Measurements from ENCODE around the gene CCDC78. TPM values are rescaled to one million over a fixed set of nuclear protein-coding genes. Genes with fewer than 3 reads are reported as not detected.

Gene CCDC78
- total and polyA plus RNA-seq, 5 donors from 2014 or later, result 0.37 to 2.5 (median 0.45) TPM

DNA sequence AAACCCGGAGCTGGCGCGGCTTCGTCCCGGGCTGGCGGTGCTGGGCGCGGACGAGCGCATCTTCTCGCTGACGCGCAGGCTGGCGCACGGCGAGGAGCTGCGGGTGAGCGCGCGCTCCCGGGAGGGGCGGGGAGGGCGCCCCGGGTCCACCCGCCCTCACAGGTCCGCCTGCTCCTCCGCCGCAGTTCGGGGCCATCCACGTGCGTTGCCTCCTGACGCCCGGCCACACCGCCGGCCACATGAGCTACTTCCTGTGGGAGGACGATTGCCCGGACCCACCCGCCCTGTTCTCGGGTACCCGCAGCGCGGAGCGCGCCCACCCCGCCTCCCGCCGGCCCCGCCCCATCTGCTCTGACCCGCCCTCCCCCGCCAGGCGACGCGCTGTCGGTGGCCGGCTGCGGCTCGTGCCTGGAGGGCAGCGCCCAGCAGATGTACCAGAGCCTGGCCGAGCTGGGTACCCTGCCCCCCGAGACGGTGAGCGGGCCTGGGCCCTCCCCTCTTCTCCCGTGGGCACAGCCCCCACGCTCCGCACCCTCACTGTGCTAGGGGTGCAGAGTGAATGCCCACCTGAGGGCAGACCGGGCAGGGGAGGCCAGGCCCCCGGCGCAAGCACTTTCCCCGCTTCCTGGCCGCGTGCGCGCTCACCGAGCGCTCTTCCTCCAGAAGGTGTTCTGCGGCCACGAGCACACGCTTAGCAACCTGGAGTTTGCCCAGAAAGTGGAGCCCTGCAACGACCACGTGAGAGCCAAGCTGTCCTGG, 2.1 kb upstream of the CCDC78 start:
- peak overlapping the region; percentile 33 for H3K27ac ChIP-seq (ENCODE audit: insufficient read depth, low read length, poor library complexity, severe bottlenecking)
- H3K27me3 Mint-ChIP-seq, result no peaks in the 10 kb centered on the region

DNA sequence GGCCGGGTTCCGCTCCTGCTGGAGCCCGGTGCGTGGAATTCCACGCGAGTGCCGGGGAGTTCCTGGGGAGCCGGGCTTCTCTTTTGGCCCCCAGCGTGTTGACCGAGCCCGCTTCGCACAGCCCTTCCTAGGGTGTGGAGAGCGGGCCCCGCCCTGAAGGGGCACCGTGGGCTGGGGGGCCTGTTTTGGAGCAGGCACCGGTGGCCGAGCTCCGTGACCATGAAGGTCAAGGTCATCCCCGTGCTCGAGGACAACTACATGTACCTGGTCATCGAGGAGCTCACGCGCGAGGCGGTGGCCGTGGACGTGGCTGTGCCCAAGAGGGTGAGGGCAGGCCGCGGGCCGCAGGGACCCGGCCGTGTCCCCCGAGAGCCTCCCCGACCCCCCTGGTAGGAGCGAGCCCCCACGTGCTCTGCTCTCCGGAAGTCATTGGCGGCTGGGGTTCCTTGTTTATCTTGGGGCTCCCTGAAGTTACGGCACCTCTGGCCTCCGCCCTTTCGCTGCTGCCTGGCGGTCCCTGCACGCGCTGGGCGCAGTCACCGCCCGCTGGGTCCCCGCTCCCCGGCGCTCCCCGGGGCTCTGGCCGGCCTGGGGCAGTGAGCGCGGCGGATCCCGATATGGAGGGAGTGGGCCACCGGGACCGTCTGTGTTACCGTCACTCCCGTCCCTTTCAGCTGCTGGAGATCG, 1.2 kb upstream of the CCDC78 start:
- peak in 1 of 3 donors; percentile 59 for DNase-seq
- H3K27ac Mint-ChIP-seq, result no peak overlapping the region

More for the DNA sequence above, 2.1 kb upstream of the CCDC78 start:
- H3K9me3 Mint-ChIP-seq, result no peaks in the 10 kb centered on the region
- H3K4me1 Mint-ChIP-seq, result peaks cover 0 to 12% (median 0%) of the 10 kb centered on the region in 4 donors
- H3K4me3 Mint-ChIP-seq, result peak overlapping the region in 2 of 4 donors; percentile 62 to 69
- Histone ChIP-seq H3K27me3 (ENCODE audit: control insufficient read depth, insufficient read depth, low read length) (no peaks in the 10 kb centered on the region), H3K4me1 (ENCODE audit: control insufficient read depth, insufficient read depth, low read length, poor library complexity, severe bottlenecking) (peaks cover 20% of the 10 kb centered on the region), H3K4me3 (ENCODE audit: low read depth, low read length) (no peak overlapping the region), H3K36me3 (ENCODE audit: control insufficient read depth, insufficient read depth, low read length) (peaks cover 2% of the 10 kb centered on the region), H3K9me3 (ENCODE audit: control insufficient read depth in 2 of 2, low read length in 2 of 2) (no peaks in the 10 kb centered on the region)
- ATAC-seq (ENCODE audit: low read depth in 2 of 2), result peak; percentile 54 to 57
- H3K36me3 Mint-ChIP-seq, result no peaks in the 10 kb centered on the region
- peak overlapping the region in 1 of 3 donors; percentile 38 for H3K27ac Mint-ChIP-seq
- DNase-seq, result peak; percentile 61 to 70 (median 65)

DNA sequence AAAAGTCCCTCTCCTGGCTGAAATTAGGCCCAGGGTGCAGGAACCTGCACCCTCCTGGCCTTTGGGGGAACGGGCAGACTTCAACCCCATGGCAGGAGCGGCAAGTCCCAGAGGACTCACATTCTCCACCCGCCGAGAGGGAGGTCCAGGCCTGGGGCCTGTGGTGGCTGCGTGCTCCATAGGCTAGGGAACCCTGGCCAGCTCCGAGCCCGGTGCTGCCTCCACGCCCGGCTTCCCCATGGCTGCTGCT, 130 bp downstream of the CCDC78 start:
- Mint-ChIP-seq H3K4me3 (peak overlapping the region in 2 of 4 donors; percentile 76), H3K27me3 (no peaks in the 10 kb centered on the region), H3K9me3 (no peaks in the 10 kb centered on the region), H3K36me3 (no peaks in the 10 kb centered on the region), H3K27ac (no peak overlapping the region), H3K4me1 (peaks cover 0 to 23% (median 0%) of the 10 kb centered on the region in 4 donors)
- no peak for DNase-seq
- Histone ChIP-seq H3K27ac (ENCODE audit: insufficient read depth, low read length, poor library complexity, severe bottlenecking) (peak overlapping the region; percentile 51), H3K9me3 (ENCODE audit: control insufficient read depth in 2 of 2, low read length in 2 of 2) (no peaks in the 10 kb centered on the region), H3K36me3 (ENCODE audit: control insufficient read depth, insufficient read depth, low read length) (no peaks in the 10 kb centered on the region), H3K4me3 (ENCODE audit: low read depth, low read length) (no peak overlapping the region), H3K4me1 (ENCODE audit: control insufficient read depth, insufficient read depth, low read length, poor library complexity, severe bottlenecking) (peaks cover 40% of the 10 kb centered on the region), H3K27me3 (ENCODE audit: control insufficient read depth, insufficient read depth, low read length) (no peaks in the 10 kb centered on the region)
- ATAC-seq (ENCODE audit: low read depth in 2 of 2), result no peak

More for the DNA sequence above, 1.2 kb upstream of the CCDC78 start:
- no peaks in the 10 kb centered on the region for H3K27me3 Mint-ChIP-seq
- peak overlapping the region; percentile 38 to 48 (median 46) for H3K4me3 Mint-ChIP-seq
- H3K9me3 Mint-ChIP-seq, result no peaks in the 10 kb centered on the region
- H3K4me1 ChIP-seq (ENCODE audit: control insufficient read depth, insufficient read depth, low read length, poor library complexity, severe bottlenecking), result peaks cover 27% of the 10 kb centered on the region
- H3K36me3 Mint-ChIP-seq, result no peaks in the 10 kb centered on the region
- H3K36me3 ChIP-seq (ENCODE audit: control insufficient read depth, insufficient read depth, low read length), result peaks cover 2% of the 10 kb centered on the region
- peak overlapping the region; percentile 71 for H3K27ac ChIP-seq (ENCODE audit: insufficient read depth, low read length, poor library complexity, severe bottlenecking)
- no peaks in the 10 kb centered on the region for H3K9me3 ChIP-seq (ENCODE audit: control insufficient read depth in 2 of 2, low read length in 2 of 2)
- H3K4me1 Mint-ChIP-seq, result peaks cover 0 to 17% (median 0%) of the 10 kb centered on the region in 4 donors
- H3K27me3 ChIP-seq (ENCODE audit: control insufficient read depth, insufficient read depth, low read length), result no peaks in the 10 kb centered on the region
- ATAC-seq (ENCODE audit: low read depth in 2 of 2), result peak in 1 of 2 donors; percentile 6
- H3K4me3 ChIP-seq (ENCODE audit: low read depth, low read length), result peak overlapping the region; percentile 11

DNA sequence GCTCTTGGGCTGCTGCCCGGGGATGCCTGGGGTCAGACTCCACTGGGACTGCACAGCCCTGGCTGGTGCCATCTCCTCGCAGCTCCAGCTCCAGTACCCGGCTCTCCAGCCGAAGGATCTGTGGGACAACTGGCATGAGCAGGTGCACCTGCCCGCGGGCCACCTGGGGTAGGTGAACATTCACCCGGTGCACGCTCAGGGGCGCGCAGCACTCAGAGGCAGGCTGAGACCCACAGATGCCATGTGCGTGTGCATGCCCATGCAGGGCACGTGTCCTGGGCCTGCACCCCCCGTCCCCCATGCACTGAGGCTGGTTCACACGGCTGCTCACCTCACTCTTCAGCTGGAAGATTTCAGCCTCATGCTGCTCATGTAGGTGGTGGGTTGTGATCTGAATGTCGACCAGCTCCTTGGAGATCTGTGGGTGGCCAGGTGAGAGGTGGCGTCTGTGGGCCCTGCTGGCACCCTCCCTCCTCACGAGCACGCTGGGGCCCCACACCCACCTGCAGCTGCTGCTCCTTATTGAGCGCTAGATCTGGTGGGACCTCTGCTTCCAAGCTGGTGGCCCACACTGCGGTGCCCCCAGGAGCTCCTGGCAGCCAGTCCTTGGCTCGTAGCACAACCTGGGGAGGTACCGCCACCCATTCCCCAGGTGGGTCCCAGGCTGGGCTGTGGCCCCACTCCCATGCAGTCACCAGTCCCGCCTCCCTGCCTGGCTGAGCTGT, 618 bp downstream of the CCDC78 start:
- no peak for ATAC-seq (ENCODE audit: low read depth in 2 of 2)
- no peaks in the 10 kb centered on the region for H3K36me3 Mint-ChIP-seq
- peaks cover 0 to 23% (median 0%) of the 10 kb centered on the region in 4 donors for H3K4me1 Mint-ChIP-seq
- Histone ChIP-seq H3K27me3 (ENCODE audit: control insufficient read depth, insufficient read depth, low read length) (no peaks in the 10 kb centered on the region), H3K27ac (ENCODE audit: insufficient read depth, low read length, poor library complexity, severe bottlenecking) (no peak overlapping the region), H3K36me3 (ENCODE audit: control insufficient read depth, insufficient read depth, low read length) (no peaks in the 10 kb centered on the region), H3K9me3 (ENCODE audit: control insufficient read depth in 2 of 2, low read length in 2 of 2) (no peaks in the 10 kb centered on the region), H3K4me3 (ENCODE audit: low read depth, low read length) (no peak overlapping the region), H3K4me1 (ENCODE audit: control insufficient read depth, insufficient read depth, low read length, poor library complexity, severe bottlenecking) (peaks cover 43% of the 10 kb centered on the region)
- H3K27ac Mint-ChIP-seq, result no peak overlapping the region
- H3K4me3 Mint-ChIP-seq, result peak overlapping the region; percentile 46 to 76 (median 66)
- no peaks in the 10 kb centered on the region for H3K27me3 Mint-ChIP-seq
- no peaks in the 10 kb centered on the region for H3K9me3 Mint-ChIP-seq
- DNase-seq, result no peak

DNA sequence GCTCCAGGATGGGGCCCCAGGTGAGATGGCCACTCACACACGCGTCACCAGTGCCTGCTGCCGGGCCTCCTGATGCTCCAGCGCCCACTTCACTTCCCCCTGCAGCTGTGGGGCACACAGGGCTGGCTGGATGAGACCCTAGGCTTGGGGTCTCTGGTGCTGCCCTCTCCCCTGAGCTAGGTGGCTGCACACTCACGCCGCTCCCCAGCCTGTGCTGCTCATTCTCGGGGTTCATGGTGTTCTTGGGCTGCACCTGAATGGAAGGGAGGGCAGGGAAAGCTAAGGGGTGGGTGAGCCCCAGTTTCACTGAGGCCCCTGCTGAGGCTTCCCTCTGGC, 1.2 kb downstream of the CCDC78 start:
- DNase-seq (no peak), ATAC-seq (ENCODE audit: low read depth in 2 of 2) (no peak)
- H3K27me3 Mint-ChIP-seq, result no peaks in the 10 kb centered on the region
- no peaks in the 10 kb centered on the region for H3K9me3 Mint-ChIP-seq
- H3K4me1 Mint-ChIP-seq, result peaks cover 0 to 28% (median 1%) of the 10 kb centered on the region in 4 donors
- H3K27ac Mint-ChIP-seq, result no peak overlapping the region
- Histone ChIP-seq H3K4me1 (ENCODE audit: control insufficient read depth, insufficient read depth, low read length, poor library complexity, severe bottlenecking) (peaks cover 49% of the 10 kb centered on the region), H3K36me3 (ENCODE audit: control insufficient read depth, insufficient read depth, low read length) (no peaks in the 10 kb centered on the region), H3K27me3 (ENCODE audit: control insufficient read depth, insufficient read depth, low read length) (no peaks in the 10 kb centered on the region), H3K9me3 (ENCODE audit: control insufficient read depth in 2 of 2, low read length in 2 of 2) (no peaks in the 10 kb centered on the region), H3K4me3 (ENCODE audit: low read depth, low read length) (no peak overlapping the region), H3K27ac (ENCODE audit: insufficient read depth, low read length, poor library complexity, severe bottlenecking) (no peak overlapping the region)
- no peaks in the 10 kb centered on the region for H3K36me3 Mint-ChIP-seq
- H3K4me3 Mint-ChIP-seq, result peak overlapping the region; percentile 47 to 76 (median 54)

DNA sequence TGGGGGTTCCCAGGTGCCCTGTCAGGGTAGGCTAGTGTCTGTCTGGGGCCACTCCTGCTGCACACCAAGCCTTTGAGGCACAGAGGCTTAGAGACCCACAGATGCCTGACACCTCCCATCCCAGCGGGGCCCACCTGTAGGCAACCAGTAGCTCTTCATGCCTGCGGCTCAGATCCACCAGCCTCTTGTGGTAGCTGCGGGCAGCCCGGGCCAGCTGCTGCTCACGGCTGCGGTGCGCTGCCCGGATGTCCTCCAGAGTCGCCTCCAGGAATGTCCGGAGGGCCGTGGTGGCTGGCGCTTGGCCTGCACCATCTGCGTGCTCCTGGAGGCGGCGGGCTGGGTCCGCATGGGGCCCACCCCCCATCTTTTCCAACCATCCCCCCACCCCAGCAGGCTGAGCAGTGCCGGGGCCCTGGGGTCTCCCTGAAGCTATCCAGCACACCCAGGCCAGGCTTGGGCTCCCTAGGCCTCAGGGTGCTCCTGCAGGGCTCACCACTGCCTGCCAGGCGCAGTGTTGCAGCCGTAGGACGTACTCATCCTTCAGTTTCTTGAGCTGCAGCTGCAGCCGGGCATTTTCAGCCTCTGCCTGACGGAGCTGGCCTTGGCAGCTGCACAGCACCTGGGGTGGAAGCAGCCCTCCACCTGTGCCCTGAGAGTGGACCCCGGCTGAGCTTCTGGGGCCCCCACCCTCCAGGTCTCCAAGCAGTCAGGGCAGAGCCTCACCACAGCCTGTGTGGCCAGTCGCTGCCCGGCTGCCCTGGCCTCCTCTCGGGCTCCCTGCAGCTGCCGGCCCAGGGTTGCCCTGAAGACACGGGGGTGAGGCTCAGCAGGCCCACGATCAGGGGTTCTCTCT, 1.8 kb downstream of the CCDC78 start:
- H3K4me1 Mint-ChIP-seq, result peaks cover 0 to 34% (median 4%) of the 10 kb centered on the region in 4 donors
- Histone ChIP-seq H3K4me1 (ENCODE audit: control insufficient read depth, insufficient read depth, low read length, poor library complexity, severe bottlenecking) (peaks cover 55% of the 10 kb centered on the region), H3K27me3 (ENCODE audit: control insufficient read depth, insufficient read depth, low read length) (no peaks in the 10 kb centered on the region), H3K4me3 (ENCODE audit: low read depth, low read length) (no peak overlapping the region), H3K9me3 (ENCODE audit: control insufficient read depth in 2 of 2, low read length in 2 of 2) (no peaks in the 10 kb centered on the region), H3K36me3 (ENCODE audit: control insufficient read depth, insufficient read depth, low read length) (no peaks in the 10 kb centered on the region), H3K27ac (ENCODE audit: insufficient read depth, low read length, poor library complexity, severe bottlenecking) (peak overlapping the region; percentile 47)
- DNase-seq (no peak), ATAC-seq (ENCODE audit: low read depth in 2 of 2) (no peak)
- H3K27me3 Mint-ChIP-seq, result no peaks in the 10 kb centered on the region
- H3K9me3 Mint-ChIP-seq, result no peaks in the 10 kb centered on the region
- peak overlapping the region in 2 of 4 donors; percentile 52 to 76 for H3K4me3 Mint-ChIP-seq
- H3K36me3 Mint-ChIP-seq, result no peaks in the 10 kb centered on the region
- H3K27ac Mint-ChIP-seq, result no peak overlapping the region

DNA sequence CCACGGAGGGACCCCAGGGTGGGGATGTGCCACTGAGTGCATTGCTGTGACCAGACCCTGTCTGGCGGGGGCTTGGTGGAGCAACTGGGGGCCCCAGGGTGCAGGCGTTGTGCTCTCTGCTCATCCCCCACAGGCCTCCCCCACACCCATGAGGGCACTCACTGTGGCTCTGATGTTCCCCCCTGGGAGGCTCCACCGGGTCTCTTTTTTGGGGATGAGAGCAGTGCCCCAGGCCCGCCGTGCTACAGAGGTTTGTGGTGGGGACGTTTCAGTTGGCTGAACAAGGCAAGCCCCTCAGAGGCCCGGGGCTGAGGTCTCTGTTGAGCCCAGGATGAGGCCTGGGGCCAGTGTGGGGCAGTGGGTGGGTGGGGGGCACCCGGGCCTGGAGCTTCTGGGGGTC, 2.5 kb downstream of the CCDC78 start:
- H3K9me3 Mint-ChIP-seq, result no peaks in the 10 kb centered on the region
- no peaks in the 10 kb centered on the region for H3K9me3 ChIP-seq (ENCODE audit: control insufficient read depth in 2 of 2, low read length in 2 of 2)
- H3K36me3 Mint-ChIP-seq, result no peaks in the 10 kb centered on the region
- peak overlapping the region in 1 of 3 donors; percentile 66 for H3K27ac Mint-ChIP-seq
- peak overlapping the region; percentile 47 for H3K27ac ChIP-seq (ENCODE audit: insufficient read depth, low read length, poor library complexity, severe bottlenecking)
- H3K27me3 Mint-ChIP-seq, result no peaks in the 10 kb centered on the region
- no peaks in the 10 kb centered on the region for H3K27me3 ChIP-seq (ENCODE audit: control insufficient read depth, insufficient read depth, low read length)
- DNase-seq, result no peak
- H3K4me3 ChIP-seq (ENCODE audit: low read depth, low read length), result no peak overlapping the region
- peaks cover 0 to 42% (median 9%) of the 10 kb centered on the region in 4 donors for H3K4me1 Mint-ChIP-seq
- no peaks in the 10 kb centered on the region for H3K36me3 ChIP-seq (ENCODE audit: control insufficient read depth, insufficient read depth, low read length)
- peak overlapping the region in 1 of 4 donors; percentile 51 for H3K4me3 Mint-ChIP-seq
- ATAC-seq (ENCODE audit: low read depth in 2 of 2), result no peak
- peaks cover 58% of the 10 kb centered on the region for H3K4me1 ChIP-seq (ENCODE audit: control insufficient read depth, insufficient read depth, low read length, poor library complexity, severe bottlenecking)

Data from CD4-positive, CD25-positive, alpha-beta regulatory T cell (primary cell).